Tibial artery (tissue), 4 donors: Measurements from ENCODE around the gene PIK3AP1.
A peak's percentile ranks its signal among the peaks of the same experiment; 100 is the strongest.
"Not testable (repeated sequence)": the region's sequence is repeated elsewhere in the genome, so short reads cannot be mapped to it uniquely, and the experiment has no call there.

Source experiments
- DNase-seq, 2 donors: peaks; one replicate each; pipeline ENCODE4 v3.0.0-alpha.2; 2019
- H3K27ac ChIP-seq, 2 donors: fragments of 200-600 bp; sonication (generic) in 1 of 2; 1 replicate in 1 of 2; 2 replicates in 1 of 2; pipeline ENCODE4 v1.5.1; 2018 to 2019; ENCODE audit warnings: mild to moderate bottlenecking in 1 of 2
- H3K27me3 ChIP-seq, 2 donors: fragments of 200-600 bp; sonication (generic) in 1 of 2; one replicate each; pipeline versions ENCODE4 v1.5.1 to v1.6.0; 2016 to 2019
- H3K36me3 ChIP-seq, 3 donors: fragments of 200-600 bp; sonication (generic) in 2 of 3; one replicate each; pipeline ENCODE4 v1.5.1; 2016 to 2019; ENCODE audit warnings: mild to moderate bottlenecking in 2 of 3
- H3K4me1 ChIP-seq, 4 donors: fragments of 200-600 bp; sonication (generic) in 2 of 4; 1 replicate in 3 of 4; 2 replicates in 1 of 4; pipeline ENCODE4 v1.5.1; 2016 to 2019
- H3K4me3 ChIP-seq, 2 donors: fragments of 200-600 bp; sonication (generic) in 1 of 2; 1 replicate in 1 of 2; 2 replicates in 1 of 2; pipeline ENCODE4 v1.5.1; 2018 to 2019; ENCODE audit warnings: mild to moderate bottlenecking in 2 of 2
- H3K9me3 ChIP-seq, 3 donors: fragments of 200-600 bp; sonication (generic) in 1 of 3; one replicate each; pipeline ENCODE4 v1.5.1; 2016 to 2019
- CTCF ChIP-seq, 2 experiments: fragments of 200-600 bp in 1 of 2; fragments of 450-650 bp in 1 of 2; IDR thresholded peaks; one replicate each; pipeline ENCODE4 v1.5.1; 2017 to 2019; ENCODE audit warnings: antibody characterized with exemption in 2 of 2, mild to moderate bottlenecking in 1 of 2, moderate library complexity in 1 of 2
- intact Hi-C: fragments of 100-400 bp; cut with DNase I; formaldehyde crosslinking; loops from one replicate; pipeline ENCODE4 v1.15.0; 2023; ENCODE audit warnings: low total_unique reads

PIK3AP1 gene

GRCh38 chr10:96740141-96740540 is 19.8 kb upstream of the PIK3AP1 start:
- H3K9me3 ChIP-seq, result no peaks in the 10 kb centered on the region
- DNase-seq, result no peak
- no peak for TF ChIP-seq CTCF (IDR thresholded peaks at IDR 0.05)
- peaks cover 0 to 4% of the 10 kb centered on the region in 2 donors for H3K27me3 ChIP-seq
- intact Hi-C loops, result no loop called here
- H3K4me1 ChIP-seq, result no peaks in the 10 kb centered on the region
- no peak overlapping the region for H3K27ac ChIP-seq
- no peaks in the 10 kb centered on the region for H3K36me3 ChIP-seq
- no peak overlapping the region for H3K4me3 ChIP-seq

- H3K27ac ChIP-seq, H3K9me3 ChIP-seq, H3K27me3 ChIP-seq, H3K4me1 ChIP-seq, DNase-seq, H3K4me3 ChIP-seq, intact Hi-C loops, H3K36me3 ChIP-seq: not testable (repeated sequence)
These were observed 17.1 kb upstream of the PIK3AP1 start for GRCh38 chr10:96737307-96737902.

- Histone ChIP-seq H3K4me1 (peaks cover 0 to 16% (median 11%) of the 10 kb centered on the region in 4 donors), H3K27me3 (peaks cover 0 to 43% of the 10 kb centered on the region in 2 donors), H3K27ac (no peak overlapping the region), H3K9me3 (no peaks in the 10 kb centered on the region), H3K4me3 (no peak overlapping the region), H3K36me3 (no peaks in the 10 kb centered on the region)
- intact Hi-C loops, result no loop called here
- no peak for TF ChIP-seq CTCF (IDR thresholded peaks at IDR 0.05)
- no peak for DNase-seq
These were observed 4.3 kb upstream of the PIK3AP1 start for GRCh38 chr10:96724621-96725020.

GRCh38 chr10:96721207-96721572 is 876 bp upstream of the PIK3AP1 start:
- no peak overlapping the region for H3K27ac ChIP-seq
- H3K36me3 ChIP-seq, result no peaks in the 10 kb centered on the region
- intact Hi-C loops, result no loop called here
- H3K4me1 ChIP-seq, result peaks cover 0 to 16% (median 11%) of the 10 kb centered on the region in 4 donors
- no peak overlapping the region for H3K4me3 ChIP-seq
- no peaks in the 10 kb centered on the region for H3K9me3 ChIP-seq
- DNase-seq, result no peak
- no peak for TF ChIP-seq CTCF (IDR thresholded peaks at IDR 0.05)
- peaks cover 0 to 45% of the 10 kb centered on the region in 2 donors for H3K27me3 ChIP-seq

GRCh38 chr10:96719850-96720421 is 378 bp downstream of the PIK3AP1 start:
- peaks cover 0 to 16% (median 11%) of the 10 kb centered on the region in 4 donors for H3K4me1 ChIP-seq
- peak in 1 of 2 experiments; percentile 8 for TF ChIP-seq CTCF (IDR thresholded peaks at IDR 0.05)
- H3K36me3 ChIP-seq, result no peaks in the 10 kb centered on the region
- H3K27ac ChIP-seq, result no peak overlapping the region
- peak overlapping the region; percentile 44 to 58 for H3K4me3 ChIP-seq
- peaks cover 0 to 45% of the 10 kb centered on the region in 2 donors for H3K27me3 ChIP-seq
- intact Hi-C loops, result no loop called here
- DNase-seq, result peak; percentile 52 to 73
- no peaks in the 10 kb centered on the region for H3K9me3 ChIP-seq

GRCh38 chr10:96719200-96719599 is 1.1 kb downstream of the PIK3AP1 start:
- Histone ChIP-seq H3K36me3 (no peaks in the 10 kb centered on the region), H3K4me1 (peaks cover 0 to 16% (median 11%) of the 10 kb centered on the region in 4 donors), H3K9me3 (no peaks in the 10 kb centered on the region), H3K27ac (no peak overlapping the region), H3K4me3 (peak overlapping the region; percentile 44 to 58), H3K27me3 (peaks cover 0 to 41% of the 10 kb centered on the region in 2 donors)
- TF ChIP-seq CTCF (IDR thresholded peaks at IDR 0.05), result no peak
- intact Hi-C loops, result no loop called here
- no peak for DNase-seq
